H1 (cell line): ENCODE data around the gene NAA50. TPM values are rescaled to one million over a fixed set of nuclear protein-coding genes. Genes with fewer than 3 reads are reported as not detected.

Experiments
- BACH1 ChIP-seq: IDR thresholded peaks from 2 replicates; pipeline ENCODE4 v1.6.1; 2012; ENCODE audit warnings: low read length, improper control_type of control experiment
- GABPA ChIP-seq: IDR thresholded peaks from 2 replicates; pipeline ENCODE4 v1.6.1; 2011; ENCODE audit warnings: mild to moderate bottlenecking, low read length, moderate library complexity, borderline replicate concordance; ENCODE audit not compliant: insufficient read depth
- GTF2F1 ChIP-seq: IDR thresholded peaks from 2 replicates; pipeline ENCODE4 v1.6.1; 2012; ENCODE audit warnings: low read depth, low read length, improper control_type of control experiment, borderline replicate concordance
- PHF8 ChIP-seq: fragments of 200-600 bp; sonication (generic); conservative IDR thresholded peaks from 2 replicates; pipeline ENCODE4 v1.7.1; 2012; ENCODE audit warnings: low read depth, mild to moderate bottlenecking, inconsistent platforms, low read length, moderate library complexity
- POLR2AphosphoS5 ChIP-seq: IDR thresholded peaks from 2 replicates; pipeline ENCODE4 v1.6.1; 2011; ENCODE audit warnings: low read depth, low read length
- POU5F1 ChIP-seq: IDR thresholded peaks from 2 replicates; pipeline ENCODE4 v1.6.1; 2011; ENCODE audit warnings: low read depth, mild to moderate bottlenecking, low read length, moderate library complexity
- SAP30 ChIP-seq: fragments of 300-600 bp; sonication (generic); IDR thresholded peaks from 2 replicates; pipeline ENCODE4 v1.7.1; 2012; ENCODE audit warnings: low read length, moderate library complexity, mild to moderate bottlenecking, inconsistent platforms; ENCODE audit not compliant: insufficient read depth, insufficient replicate concordance
- SP4 ChIP-seq: IDR thresholded peaks from 2 replicates; pipeline ENCODE4 v1.6.1; 2012; ENCODE audit warnings: low read length, inconsistent platforms
- SRF ChIP-seq: IDR thresholded peaks from 2 replicates; pipeline ENCODE4 v1.6.1; 2011; ENCODE audit warnings: mild to moderate bottlenecking, low read depth, low read length, moderate library complexity
- polyA plus RNA-seq, 7 experiments: library from polyadenylated mRNA; depleted of rRNA in 3 of 7; stranded (reverse) in 5 of 7; unstranded in 2 of 7; fragments of >200 nt in 5 of 7; fragments of 200-250 nt in 2 of 7; gene quantifications; 1 replicate in 5 of 7; 2 replicates in 1 of 7; 4 replicates in 1 of 7; pipeline versions ENCODE4 v1.2.1 to v1.2.3, GENCODE V29; 2011 to 2013; ENCODE audit warnings: missing spikeins in 2 of 7, mixed read lengths in 2 of 7
- total RNA-seq: library from RNA; stranded (reverse); fragmentation: NEBNext Ultra II Directional; extraction: Animal tissue kit (Norgen Biotek cat#: 25700); gene quantifications from 2 replicates; pipeline ENCODE4 v1.2.1, GENCODE V29; 2021
- TF ChIP-seq, protein P1 (sequence below): fragments of 300-600 bp; sonication (generic); IDR thresholded peaks from 2 replicates; pipeline ENCODE4 v1.7.1; 2012; ENCODE audit warnings: low read length, moderate library complexity, mild to moderate bottlenecking, inconsistent platforms; ENCODE audit not compliant: insufficient replicate concordance
- TF ChIP-seq, protein P2 (sequence below): IDR thresholded peaks from 2 replicates; pipeline ENCODE4 v1.6.1; 2011; ENCODE audit warnings: low read length, improper control_type of control experiment

Gene NAA50
- total and polyA plus RNA-seq, 2 of the 8 experiments (the other 6 are each of a cell fraction or from before 2014, with no cell fraction given), result 46.6 to 231 TPM

DNA sequence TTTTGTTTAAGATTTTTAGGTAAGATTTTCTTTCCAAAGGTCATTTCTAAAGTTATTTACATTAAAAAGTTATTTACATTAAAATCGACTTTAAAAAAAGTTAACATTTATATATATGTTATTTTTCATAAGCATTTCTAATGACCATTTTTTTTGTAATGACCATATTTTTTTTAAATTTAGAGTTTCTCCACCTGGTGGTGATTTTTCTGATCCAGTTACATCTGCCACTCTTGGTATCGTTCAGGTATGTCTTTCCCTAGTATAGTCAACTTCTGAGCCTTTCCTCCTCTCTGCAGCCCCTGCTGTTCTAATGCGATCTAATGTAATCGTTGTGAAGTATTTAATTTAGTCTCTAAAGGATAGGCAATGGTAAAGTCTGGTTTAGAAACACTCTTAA lies 49.6 kb upstream of the NAA50 start (continued):
- TF ChIP-seq, protein P1, sequence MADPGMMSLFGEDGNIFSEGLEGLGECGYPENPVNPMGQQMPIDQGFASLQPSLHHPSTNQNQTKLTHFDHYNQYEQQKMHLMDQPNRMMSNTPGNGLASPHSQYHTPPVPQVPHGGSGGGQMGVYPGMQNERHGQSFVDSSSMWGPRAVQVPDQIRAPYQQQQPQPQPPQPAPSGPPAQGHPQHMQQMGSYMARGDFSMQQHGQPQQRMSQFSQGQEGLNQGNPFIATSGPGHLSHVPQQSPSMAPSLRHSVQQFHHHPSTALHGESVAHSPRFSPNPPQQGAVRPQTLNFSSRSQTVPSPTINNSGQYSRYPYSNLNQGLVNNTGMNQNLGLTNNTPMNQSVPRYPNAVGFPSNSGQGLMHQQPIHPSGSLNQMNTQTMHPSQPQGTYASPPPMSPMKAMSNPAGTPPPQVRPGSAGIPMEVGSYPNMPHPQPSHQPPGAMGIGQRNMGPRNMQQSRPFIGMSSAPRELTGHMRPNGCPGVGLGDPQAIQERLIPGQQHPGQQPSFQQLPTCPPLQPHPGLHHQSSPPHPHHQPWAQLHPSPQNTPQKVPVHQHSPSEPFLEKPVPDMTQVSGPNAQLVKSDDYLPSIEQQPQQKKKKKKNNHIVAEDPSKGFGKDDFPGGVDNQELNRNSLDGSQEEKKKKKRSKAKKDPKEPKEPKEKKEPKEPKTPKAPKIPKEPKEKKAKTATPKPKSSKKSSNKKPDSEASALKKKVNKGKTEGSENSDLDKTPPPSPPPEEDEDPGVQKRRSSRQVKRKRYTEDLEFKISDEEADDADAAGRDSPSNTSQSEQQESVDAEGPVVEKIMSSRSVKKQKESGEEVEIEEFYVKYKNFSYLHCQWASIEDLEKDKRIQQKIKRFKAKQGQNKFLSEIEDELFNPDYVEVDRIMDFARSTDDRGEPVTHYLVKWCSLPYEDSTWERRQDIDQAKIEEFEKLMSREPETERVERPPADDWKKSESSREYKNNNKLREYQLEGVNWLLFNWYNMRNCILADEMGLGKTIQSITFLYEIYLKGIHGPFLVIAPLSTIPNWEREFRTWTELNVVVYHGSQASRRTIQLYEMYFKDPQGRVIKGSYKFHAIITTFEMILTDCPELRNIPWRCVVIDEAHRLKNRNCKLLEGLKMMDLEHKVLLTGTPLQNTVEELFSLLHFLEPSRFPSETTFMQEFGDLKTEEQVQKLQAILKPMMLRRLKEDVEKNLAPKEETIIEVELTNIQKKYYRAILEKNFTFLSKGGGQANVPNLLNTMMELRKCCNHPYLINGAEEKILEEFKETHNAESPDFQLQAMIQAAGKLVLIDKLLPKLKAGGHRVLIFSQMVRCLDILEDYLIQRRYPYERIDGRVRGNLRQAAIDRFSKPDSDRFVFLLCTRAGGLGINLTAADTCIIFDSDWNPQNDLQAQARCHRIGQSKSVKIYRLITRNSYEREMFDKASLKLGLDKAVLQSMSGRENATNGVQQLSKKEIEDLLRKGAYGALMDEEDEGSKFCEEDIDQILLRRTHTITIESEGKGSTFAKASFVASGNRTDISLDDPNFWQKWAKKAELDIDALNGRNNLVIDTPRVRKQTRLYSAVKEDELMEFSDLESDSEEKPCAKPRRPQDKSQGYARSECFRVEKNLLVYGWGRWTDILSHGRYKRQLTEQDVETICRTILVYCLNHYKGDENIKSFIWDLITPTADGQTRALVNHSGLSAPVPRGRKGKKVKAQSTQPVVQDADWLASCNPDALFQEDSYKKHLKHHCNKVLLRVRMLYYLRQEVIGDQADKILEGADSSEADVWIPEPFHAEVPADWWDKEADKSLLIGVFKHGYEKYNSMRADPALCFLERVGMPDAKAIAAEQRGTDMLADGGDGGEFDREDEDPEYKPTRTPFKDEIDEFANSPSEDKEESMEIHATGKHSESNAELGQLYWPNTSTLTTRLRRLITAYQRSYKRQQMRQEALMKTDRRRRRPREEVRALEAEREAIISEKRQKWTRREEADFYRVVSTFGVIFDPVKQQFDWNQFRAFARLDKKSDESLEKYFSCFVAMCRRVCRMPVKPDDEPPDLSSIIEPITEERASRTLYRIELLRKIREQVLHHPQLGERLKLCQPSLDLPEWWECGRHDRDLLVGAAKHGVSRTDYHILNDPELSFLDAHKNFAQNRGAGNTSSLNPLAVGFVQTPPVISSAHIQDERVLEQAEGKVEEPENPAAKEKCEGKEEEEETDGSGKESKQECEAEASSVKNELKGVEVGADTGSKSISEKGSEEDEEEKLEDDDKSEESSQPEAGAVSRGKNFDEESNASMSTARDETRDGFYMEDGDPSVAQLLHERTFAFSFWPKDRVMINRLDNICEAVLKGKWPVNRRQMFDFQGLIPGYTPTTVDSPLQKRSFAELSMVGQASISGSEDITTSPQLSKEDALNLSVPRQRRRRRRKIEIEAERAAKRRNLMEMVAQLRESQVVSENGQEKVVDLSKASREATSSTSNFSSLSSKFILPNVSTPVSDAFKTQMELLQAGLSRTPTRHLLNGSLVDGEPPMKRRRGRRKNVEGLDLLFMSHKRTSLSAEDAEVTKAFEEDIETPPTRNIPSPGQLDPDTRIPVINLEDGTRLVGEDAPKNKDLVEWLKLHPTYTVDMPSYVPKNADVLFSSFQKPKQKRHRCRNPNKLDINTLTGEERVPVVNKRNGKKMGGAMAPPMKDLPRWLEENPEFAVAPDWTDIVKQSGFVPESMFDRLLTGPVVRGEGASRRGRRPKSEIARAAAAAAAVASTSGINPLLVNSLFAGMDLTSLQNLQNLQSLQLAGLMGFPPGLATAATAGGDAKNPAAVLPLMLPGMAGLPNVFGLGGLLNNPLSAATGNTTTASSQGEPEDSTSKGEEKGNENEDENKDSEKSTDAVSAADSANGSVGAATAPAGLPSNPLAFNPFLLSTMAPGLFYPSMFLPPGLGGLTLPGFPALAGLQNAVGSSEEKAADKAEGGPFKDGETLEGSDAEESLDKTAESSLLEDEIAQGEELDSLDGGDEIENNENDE, result no peak
- TF ChIP-seq GTF2F1, result no peak
- no peak for TF ChIP-seq SRF
- TF ChIP-seq SP4, result no peak
- TF ChIP-seq GABPA, result no peak
- TF ChIP-seq SAP30, result no peak
- TF ChIP-seq POU5F1, result no peak
- no peak for TF ChIP-seq PHF8
- TF ChIP-seq POLR2AphosphoS5, result no peak
- no peak for TF ChIP-seq BACH1
- TF ChIP-seq, protein P2, sequence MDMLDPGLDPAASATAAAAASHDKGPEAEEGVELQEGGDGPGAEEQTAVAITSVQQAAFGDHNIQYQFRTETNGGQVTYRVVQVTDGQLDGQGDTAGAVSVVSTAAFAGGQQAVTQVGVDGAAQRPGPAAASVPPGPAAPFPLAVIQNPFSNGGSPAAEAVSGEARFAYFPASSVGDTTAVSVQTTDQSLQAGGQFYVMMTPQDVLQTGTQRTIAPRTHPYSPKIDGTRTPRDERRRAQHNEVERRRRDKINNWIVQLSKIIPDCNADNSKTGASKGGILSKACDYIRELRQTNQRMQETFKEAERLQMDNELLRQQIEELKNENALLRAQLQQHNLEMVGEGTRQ, result no peak
